ENCODE data around the gene ADCY9.

- TF ChIP-seq CTCF (IDR thresholded peaks at IDR 0.05; ENCODE audit: insufficient read depth, low read length) (no peak), REST (IDR thresholded peaks at IDR 0.05; ENCODE audit: insufficient replicate concordance, low read depth) (no peak), POLR2AphosphoS5 (IDR thresholded peaks at IDR 0.05; ENCODE audit: low read depth) (no peak)
Measured at GRCh38 chr16:4075534-4075933, 40.7 kb downstream of the ADCY9 start.
